ENCODE data around the gene CDNF.
"Not testable (repeated sequence)": the region's sequence is repeated elsewhere in the genome, so short reads cannot be mapped to it uniquely, and the experiment has no call there.

The CDNF gene

GRCh38 chr10:14838582-14839304 lies 906 bp upstream of the CDNF start:
- DNase-seq (ENCODE audit: low read depth), result no peak

DNA sequence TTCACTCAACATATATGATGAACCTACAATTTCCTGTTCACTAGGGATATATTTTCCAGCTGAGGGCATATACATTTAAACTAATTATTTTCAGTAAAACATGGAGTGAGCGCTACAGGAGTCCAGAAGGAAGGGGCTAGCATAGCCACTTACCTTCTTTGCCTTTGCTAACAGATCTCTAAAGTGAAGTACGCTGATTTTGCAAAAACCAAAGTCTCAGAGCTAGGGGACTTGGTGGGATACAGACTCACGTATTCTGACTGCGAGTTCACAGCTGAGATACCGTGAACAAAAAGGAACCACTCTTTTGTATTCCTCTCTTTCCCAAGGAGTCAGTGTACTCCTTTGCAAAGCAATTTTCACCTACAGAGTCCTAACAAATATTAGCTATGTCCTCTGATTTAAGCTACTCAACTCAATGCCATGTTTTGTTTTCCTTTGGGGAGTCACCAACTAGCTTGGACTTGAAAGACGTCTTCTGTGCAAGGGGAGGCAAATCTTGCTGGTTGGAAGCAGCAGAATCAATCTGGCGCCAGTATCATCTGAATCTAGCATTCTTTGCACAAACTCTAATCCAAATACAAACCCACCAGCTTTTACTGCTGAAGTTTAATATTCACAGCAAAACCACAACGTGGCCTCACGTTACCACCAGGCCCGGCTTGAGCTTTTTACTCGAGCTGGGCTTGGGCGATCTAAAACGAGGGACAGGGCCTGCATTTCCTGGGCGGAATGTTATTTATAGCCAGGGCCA lies 657 bp downstream of the CDNF start:
- DNase-seq (ENCODE audit: low read depth), result no peak

DNA sequence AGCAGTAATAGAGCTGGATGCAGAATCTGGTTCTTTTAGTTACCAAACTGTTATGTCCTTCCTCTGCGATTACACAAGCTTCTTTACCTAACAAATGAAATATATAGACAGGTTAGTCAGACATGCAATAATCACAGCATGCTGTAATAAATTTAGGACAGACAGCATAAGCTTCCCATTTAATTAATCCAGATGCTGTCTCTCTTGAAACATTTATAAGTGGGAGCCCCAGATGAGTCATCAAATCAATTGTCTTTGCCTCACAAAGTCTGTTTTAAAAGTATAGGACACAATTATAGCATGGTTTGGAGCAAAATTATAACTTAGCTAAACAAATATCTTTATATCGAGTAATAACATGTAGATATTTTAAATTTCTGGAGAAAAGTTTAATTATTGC lies 1.6 kb downstream of the CDNF start:
- no peak for DNase-seq (ENCODE audit: low read depth)

- no peak for DNase-seq (ENCODE audit: low read depth)
Measured at GRCh38 chr10:14833106-14833505, 4.7 kb downstream of the CDNF start.

DNA sequence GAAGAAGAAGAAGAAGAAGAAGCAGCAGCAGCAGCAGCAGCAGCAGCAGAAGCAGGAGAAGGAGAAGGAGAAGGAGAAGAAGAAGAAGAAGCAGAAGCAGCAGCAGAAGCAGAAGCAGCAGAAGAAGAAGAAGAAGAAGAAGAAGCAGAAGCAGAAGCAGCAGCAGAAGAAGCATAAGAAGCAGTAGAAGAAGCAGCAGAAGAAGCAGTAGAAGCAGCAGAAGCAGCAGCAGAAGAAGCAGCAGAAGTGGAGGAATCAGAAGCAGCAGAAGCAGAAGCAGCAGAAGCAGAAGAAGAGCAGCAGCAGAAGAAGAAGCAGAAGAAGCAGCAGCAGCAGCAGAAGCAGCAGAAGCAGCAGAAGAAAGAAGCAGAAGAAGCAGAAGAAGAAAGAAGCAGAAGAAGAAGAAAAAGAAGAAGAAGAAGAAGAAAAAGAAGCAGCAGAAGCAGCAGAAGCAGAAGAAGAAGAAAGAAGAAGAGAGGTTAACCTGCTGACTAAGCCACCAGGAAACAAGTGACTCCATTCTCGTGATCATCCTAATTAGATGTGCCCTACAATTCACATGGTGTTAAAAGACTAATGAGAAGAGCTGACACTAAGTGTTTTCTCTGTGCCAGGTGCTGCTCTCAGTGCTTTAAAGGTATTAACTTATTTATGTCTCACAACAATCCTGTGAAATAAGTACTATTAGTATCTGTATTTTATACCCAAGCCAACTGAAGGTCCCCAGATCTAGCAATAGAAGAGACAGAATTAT lies 11.6 kb downstream of the CDNF start:
- DNase-seq (ENCODE audit: low read depth), result no peak

DNA sequence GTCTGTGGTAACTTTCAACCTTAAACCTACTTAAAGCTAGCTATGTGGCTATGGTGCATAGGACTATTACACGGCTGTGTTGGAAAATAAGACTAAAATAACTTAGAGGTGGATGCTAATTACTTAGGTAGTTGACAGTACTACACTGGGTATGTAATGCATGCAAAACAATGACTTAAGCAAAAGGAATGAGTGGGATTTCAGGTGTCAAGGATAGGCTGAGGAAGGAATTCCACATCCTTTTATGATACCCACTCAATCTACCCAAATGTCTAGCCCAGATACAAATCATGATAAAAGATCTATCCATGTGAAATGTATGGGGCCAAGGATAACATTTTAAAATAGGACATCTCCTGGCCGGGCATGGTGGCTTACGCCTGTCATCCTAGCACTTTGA lies 13.9 kb downstream of the CDNF start:
- no peak for DNase-seq (ENCODE audit: low read depth)

DNA sequence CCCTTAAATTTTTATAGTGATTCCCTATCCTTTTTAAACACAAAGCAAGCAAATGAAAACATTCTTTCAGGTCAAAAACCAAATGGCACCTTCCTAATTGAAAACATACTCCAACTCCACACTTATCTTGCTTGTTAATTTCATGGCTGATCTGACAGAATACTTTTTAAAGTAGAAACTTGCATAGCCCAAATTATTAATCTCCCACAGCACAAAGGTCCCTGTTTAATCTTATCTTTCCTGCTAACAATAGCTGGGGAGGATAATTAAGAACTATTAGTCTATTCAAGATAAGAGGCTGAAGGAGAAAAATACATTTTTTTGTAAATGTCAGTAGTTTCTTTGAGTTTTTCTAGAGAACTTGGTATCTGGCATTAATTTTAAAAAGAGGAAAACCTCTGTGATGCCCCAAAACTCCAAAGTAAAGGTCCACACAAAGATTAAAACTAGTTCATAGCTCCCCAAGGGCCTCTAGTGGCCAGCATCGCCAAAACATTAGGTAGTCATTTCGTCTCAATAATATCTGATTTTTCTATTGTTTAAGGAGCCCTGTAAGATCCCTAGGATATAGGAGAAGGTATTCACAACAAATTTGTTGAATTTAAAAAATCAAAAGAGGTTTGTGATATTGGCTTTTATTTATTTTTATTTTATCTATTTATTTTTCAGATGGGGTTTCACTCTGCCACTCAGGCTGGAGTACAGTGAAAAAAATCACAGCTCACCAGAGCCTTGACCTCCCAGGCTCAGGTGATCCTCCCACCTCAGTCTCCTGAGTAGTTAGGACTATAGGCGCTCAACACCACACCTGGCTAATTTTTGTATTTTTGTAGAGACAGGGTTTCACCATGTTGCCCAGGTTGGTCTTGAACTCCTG lies 14.7 kb downstream of the CDNF start:
- DNase-seq (ENCODE audit: low read depth), result no peak

DNA sequence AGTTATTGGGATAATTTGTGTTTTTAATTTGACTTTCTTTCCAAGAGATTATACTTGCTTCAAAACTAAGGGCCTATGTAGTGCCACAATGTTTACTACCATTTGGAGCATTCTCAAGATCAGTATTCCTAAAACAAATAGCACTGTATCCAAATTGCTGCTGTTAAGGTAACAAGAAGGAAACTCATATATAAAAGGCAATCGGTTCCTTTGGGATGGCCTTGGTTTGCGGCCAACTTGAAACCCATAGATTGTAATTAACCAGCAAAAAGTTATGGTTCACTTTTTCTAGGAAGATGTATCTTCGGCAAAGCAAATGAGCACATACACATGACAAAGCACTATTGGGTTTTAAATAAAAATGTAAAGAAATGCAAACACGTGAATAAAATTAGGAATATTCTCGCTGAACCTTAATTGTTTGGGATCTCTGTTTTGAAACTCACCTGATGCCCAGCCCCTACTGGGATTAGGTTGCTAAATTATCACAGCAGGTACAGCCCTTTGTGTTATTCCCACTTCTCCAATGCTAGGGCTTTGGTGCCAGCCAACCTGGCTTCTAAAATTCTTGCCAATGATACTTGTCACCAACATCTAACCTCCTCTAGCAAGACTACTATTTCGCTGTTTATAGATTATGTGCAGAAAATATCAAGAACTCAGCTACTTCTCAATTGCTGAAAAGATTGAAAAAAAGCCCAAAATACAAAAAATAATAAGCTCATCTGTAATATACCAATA lies 16.0 kb downstream of the CDNF start:
- no peak for DNase-seq (ENCODE audit: low read depth)

- DNase-seq (ENCODE audit: low read depth), result no peak
Measured at GRCh38 chr10:14820775-14821154, 17.1 kb downstream of the CDNF start.

DNA sequence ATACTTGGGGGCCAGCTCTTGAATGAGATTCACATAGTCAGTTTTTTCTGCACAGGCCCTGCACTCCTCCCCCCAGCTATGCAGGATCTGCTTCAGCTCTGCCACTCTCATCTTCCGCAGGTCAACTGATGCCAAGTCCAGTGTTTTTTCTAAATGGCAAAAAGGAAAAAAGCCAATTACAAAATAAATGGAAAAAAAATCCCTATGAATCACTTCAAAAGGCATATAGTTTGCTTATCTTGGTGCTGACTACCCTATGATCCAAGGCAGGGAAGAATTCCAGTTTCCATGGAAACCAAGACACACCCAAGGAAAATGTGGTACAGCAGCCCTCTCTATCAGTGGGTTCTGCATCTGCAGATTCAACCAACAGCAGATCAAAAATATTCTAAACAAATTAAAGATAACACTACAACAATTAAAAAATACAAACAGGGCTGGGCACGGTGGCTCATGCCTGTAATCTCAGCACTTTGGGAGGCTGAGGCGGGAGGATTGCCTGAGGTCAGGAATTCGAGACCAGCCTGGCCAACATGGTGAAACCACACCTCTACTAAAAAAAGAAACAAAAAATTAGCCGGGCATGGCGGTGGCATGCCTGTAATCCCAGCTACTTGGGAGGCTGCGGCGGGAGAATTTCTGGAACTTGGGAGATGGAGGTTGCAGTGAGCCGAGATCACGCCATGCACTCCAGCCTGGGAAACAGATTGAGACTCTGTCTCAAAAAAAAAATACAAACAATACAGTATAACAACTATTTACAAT lies 17.6 kb downstream of the CDNF start:
- DNase-seq (ENCODE audit: low read depth), result no peak

DNA sequence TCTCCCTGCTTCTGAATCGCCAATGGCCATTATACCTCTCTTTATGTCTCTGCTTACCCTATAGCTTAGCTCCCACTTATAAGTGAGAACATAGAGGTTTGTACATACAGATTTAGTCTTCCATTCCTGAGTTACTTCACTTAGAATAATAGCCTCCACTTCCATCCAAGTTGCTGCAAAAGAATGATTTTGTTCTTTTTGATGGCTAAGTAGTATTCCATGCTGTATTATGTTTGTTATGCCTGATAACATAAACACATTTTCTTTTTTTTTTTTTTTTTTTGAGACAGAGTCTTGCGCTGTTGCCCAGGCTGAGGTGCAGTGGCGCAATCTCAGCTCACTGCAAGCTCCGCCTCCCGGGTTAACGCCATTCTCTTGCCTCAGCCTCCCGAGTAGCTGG lies 21.1 kb downstream of the CDNF start:
- not testable (repeated sequence) for DNase-seq (ENCODE audit: low read depth)

- DNase-seq (ENCODE audit: low read depth), result no peak
Measured at GRCh38 chr10:14815681-14816080, 22.2 kb downstream of the CDNF start.

DNA sequence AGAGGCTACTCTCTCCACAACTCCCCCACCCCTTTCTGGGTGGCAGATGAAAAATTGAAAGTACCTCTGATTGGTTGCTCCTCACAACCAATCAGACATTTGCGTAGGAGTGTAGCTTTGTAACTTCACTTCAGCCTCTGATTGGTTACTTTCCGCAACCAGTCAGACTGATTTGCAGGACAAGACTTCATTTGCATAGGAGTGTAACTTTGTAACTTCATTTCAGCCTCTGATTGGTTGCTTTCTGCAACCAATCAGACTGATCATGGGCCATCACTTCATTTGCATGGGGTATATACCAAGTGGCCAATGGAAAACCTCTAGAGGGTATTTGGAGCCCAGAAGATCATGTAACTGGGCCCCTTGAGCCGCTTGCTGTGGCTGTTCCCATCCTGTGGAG lies 25.6 kb downstream of the CDNF start:
- no peak for DNase-seq (ENCODE audit: low read depth)

- DNase-seq (ENCODE audit: low read depth), result no peak
Measured at GRCh38 chr10:14810969-14811953, 26.6 kb downstream of the CDNF start.

DNA sequence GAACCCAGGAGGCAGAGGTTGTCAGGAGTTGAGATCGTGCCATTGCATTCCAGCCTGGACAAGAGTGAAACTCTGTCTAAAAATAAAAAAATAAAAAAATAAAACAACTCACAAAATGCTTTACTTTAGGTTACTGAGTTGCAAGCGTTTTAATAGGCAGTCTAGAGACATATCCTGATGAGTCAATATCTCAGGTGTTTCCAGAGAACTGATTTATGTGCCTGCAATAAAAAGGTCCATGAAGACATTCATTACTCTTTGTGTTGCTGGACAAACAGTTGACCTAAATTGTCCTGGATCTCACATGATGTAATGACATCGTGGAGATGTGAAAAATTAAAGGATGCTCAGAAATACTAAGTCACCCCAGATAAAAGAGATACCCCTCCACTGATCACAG lies 31.5 kb downstream of the CDNF start:
- no peak for DNase-seq (ENCODE audit: low read depth)

GRCh38 chr10:14803827-14804226 lies 34.0 kb downstream of the CDNF start:
- no peak for DNase-seq (ENCODE audit: low read depth)

GRCh38 chr10:14801723-14802122 lies 36.1 kb downstream of the CDNF start:
- no peak for DNase-seq (ENCODE audit: low read depth)

DNA sequence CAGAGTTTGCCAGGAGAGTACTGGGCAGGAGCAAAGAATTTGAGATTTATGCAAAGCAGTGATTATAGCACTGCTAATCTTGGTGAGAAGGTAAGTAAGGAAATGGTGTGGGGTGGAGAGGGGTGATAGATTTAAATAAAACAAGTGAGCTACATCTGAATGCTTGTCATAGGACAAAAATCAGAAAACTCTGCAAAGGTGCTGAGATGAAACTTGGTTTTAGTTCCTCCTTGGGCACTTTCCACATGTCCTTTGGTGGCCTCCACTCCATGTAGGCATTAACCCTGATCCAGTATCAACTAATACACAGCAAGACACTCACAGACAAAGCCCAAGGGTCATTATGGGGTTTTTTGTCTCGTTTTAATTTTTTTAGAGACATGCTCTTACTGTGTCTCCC lies 37.4 kb downstream of the CDNF start:
- no peak for DNase-seq (ENCODE audit: low read depth)

DNA sequence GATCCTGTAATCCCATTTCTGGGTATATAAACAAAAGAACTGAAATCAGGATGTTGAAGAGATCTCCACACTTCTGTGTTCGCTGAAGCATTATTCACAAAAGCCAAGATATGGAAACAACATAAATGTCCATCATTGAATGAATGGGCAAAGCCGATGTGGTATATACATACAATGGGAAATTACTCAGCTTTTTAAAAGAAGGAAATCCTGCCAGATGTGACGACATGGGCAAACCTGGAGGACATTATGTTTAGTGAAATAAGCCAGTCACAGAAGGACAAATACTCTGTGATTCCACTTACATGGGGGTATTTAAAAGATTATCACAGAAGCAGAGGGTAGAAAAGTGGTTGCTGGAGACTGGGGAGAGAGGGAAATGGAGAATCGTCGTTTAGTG lies 39.2 kb downstream of the CDNF start:
- DNase-seq (ENCODE audit: low read depth), result no peak

All from GM04504 (cell line).